ENCODE data around the gene SNX6. TPM values are rescaled to one million over a fixed set of nuclear protein-coding genes. Genes with fewer than 3 reads are reported as not detected.

The SNX6 gene
- total RNA-seq, 1 experiment from 2014 or later = 64.2 TPM

DNA sequence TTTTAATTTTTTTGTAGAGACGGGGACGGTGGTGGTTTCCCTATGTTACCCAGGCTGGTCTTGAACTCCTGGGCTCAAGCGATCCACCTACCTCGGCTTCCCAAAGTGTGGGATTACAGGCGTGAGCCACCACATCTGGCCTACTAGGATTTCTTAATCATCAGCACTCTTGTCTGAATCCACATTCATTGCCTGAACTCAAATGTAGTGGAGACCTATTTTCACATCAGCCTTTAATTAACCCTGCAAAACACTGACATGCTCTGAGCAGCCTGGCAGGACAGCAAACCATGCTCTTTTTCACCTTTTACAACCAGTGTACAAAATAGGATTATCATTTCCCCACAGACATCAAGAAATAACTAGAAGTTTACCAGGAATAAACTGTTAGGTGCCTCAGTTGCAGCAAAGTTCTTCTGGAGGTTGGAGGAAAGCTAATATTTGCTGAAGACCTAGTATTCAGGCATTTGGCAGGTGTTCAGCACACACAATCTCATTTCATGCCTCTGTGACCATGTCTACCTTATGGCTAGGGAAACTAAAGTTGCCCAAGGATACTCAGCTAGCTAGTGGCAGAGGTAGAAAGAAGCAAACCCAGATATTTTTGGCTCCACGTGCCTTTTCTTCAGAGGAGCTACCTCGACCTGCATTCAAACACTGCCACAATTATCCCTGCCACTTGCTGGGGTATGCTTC, 46.7 kb upstream of the SNX6 start:
- POLR2A ChIA-PET (ENCODE audit: low non-redundant PET) = no interaction called here
- no peaks in the 10 kb centered on the region for H3K36me3 ChIP-seq (ENCODE audit: insufficient read depth, low read length, poor library complexity, severe bottlenecking)
- BruUV-seq (replicated peaks) = no TSS peak
- no peak for DNase-seq (ENCODE audit: low spot score)
- TF ChIP-seq, protein P1, sequence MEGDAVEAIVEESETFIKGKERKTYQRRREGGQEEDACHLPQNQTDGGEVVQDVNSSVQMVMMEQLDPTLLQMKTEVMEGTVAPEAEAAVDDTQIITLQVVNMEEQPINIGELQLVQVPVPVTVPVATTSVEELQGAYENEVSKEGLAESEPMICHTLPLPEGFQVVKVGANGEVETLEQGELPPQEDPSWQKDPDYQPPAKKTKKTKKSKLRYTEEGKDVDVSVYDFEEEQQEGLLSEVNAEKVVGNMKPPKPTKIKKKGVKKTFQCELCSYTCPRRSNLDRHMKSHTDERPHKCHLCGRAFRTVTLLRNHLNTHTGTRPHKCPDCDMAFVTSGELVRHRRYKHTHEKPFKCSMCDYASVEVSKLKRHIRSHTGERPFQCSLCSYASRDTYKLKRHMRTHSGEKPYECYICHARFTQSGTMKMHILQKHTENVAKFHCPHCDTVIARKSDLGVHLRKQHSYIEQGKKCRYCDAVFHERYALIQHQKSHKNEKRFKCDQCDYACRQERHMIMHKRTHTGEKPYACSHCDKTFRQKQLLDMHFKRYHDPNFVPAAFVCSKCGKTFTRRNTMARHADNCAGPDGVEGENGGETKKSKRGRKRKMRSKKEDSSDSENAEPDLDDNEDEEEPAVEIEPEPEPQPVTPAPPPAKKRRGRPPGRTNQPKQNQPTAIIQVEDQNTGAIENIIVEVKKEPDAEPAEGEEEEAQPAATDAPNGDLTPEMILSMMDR (conservative IDR thresholded peaks at IDR 0.05; ENCODE audit: low read depth, low read length) = no peak
- TF ChIP-seq EZH2 (IDR thresholded peaks at IDR 0.05; ENCODE audit: borderline replicate concordance, low read depth, low read length, poor library complexity, severe bottlenecking) = no peak
- no peak overlapping the region for H3K27ac ChIP-seq (ENCODE audit: low read depth, low read length, poor library complexity, severe bottlenecking)
- peaks cover 9% of the 10 kb centered on the region for H3K4me1 ChIP-seq (ENCODE audit: insufficient read depth, low read length, poor library complexity, severe bottlenecking)
- CTCF ChIA-PET = no interaction called here
- intact Hi-C loops (cut with micrococcal nuclease; ENCODE audit: unreplicated experiment) = loop anchor here (5.0 to 10.0 kb wide), 2 partner anchors 308 to 736 kb away; partner anchors contain the start of gene SRP54
- H3K4me3 ChIP-seq (ENCODE audit: low read depth, low read length, poor library complexity, severe bottlenecking) = no peak overlapping the region
- no peaks in the 10 kb centered on the region for H3K27me3 ChIP-seq (replicated peaks; ENCODE audit: insufficient read depth, low read depth, low read length, poor library complexity)
- H3K9me3 ChIP-seq (ENCODE audit: low read depth, low read length, poor library complexity, severe bottlenecking) = no peaks in the 10 kb centered on the region

DNA sequence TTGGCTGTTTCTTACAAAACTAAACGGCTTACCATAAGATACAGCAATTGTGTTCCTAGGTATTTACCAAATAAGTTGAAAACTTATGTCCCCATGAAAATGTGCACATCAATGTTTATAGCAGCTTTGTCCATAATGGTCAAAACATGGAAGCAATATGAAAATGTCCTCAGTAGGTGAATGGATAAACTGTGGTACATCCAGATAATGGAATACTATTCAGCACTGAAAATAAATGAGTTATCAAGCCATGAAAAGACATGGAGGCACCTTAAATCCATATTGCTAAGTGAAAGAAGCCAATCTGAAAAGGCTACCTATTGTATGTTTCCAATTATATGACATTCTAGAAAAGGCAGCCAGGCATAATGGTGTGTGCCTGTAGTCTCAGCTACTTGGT, 43.8 kb upstream of the SNX6 start:
- no peaks in the 10 kb centered on the region for H3K36me3 ChIP-seq (ENCODE audit: insufficient read depth, low read length, poor library complexity, severe bottlenecking)
- no peak overlapping the region for H3K4me3 ChIP-seq (ENCODE audit: low read depth, low read length, poor library complexity, severe bottlenecking)
- DNase-seq (ENCODE audit: low spot score) = no peak
- ChIA-PET POLR2A (ENCODE audit: low non-redundant PET) (no interaction called here), CTCF (interaction anchor here (1.7 kb wide), 1 partner anchor 49 kb away, joined by 11 read pairs; no protein-coding TSS in a partner anchor)
- no peak overlapping the region for H3K27ac ChIP-seq (ENCODE audit: low read depth, low read length, poor library complexity, severe bottlenecking)
- BruUV-seq (replicated peaks) = no TSS peak
- peaks cover 9% of the 10 kb centered on the region for H3K4me1 ChIP-seq (ENCODE audit: insufficient read depth, low read length, poor library complexity, severe bottlenecking)
- TF ChIP-seq, protein P1 (conservative IDR thresholded peaks at IDR 0.05; ENCODE audit: low read depth, low read length) = no peak
- TF ChIP-seq EZH2 (IDR thresholded peaks at IDR 0.05; ENCODE audit: borderline replicate concordance, low read depth, low read length, poor library complexity, severe bottlenecking) = no peak
- H3K9me3 ChIP-seq (ENCODE audit: low read depth, low read length, poor library complexity, severe bottlenecking) = no peaks in the 10 kb centered on the region
- intact Hi-C loops (cut with micrococcal nuclease; ENCODE audit: unreplicated experiment) = loop anchor here (2.0 to 10.0 kb wide), 3 partner anchors 49 to 749 kb away; partner anchors contain the start of gene SRP54
- H3K27me3 ChIP-seq (replicated peaks; ENCODE audit: insufficient read depth, low read depth, low read length, poor library complexity) = no peaks in the 10 kb centered on the region

DNA sequence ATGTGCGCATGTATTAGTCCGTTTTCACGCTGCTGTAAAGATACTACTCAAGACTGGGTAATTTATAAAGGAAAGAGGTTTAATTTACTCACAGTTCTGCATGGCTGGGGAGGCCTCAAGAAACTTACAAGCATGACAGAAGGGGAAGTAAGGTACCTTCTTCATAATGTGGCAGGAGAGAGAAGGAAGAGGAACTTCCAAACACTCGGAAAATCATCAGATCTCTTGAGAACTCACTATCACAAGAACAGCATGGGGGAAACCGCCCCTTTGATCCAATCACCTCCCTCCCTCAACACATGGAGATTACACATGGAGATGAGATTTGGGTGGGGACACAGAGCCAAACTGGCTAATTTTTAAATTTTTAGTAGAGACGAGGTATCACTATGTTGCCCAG, 41.8 kb upstream of the SNX6 start:
- CTCF ChIA-PET = interaction anchor here (0.5 to 1.7 kb wide), 3 partner anchors 51 to 604 kb away, joined by 4 to 11 read pairs (median 7); no protein-coding TSS in a partner anchor
- no peak for DNase-seq (ENCODE audit: low spot score)
- intact Hi-C loops (cut with micrococcal nuclease; ENCODE audit: unreplicated experiment) = loop anchor here (2.0 to 10.0 kb wide), 3 partner anchors 51 to 751 kb away; partner anchors contain the start of gene SRP54
- no TSS peak for BruUV-seq (replicated peaks)
- Histone ChIP-seq H3K27me3 (replicated peaks; ENCODE audit: insufficient read depth, low read depth, low read length, poor library complexity) (no peaks in the 10 kb centered on the region), H3K4me1 (ENCODE audit: insufficient read depth, low read length, poor library complexity, severe bottlenecking) (no peaks in the 10 kb centered on the region), H3K9me3 (ENCODE audit: low read depth, low read length, poor library complexity, severe bottlenecking) (no peaks in the 10 kb centered on the region), H3K27ac (ENCODE audit: low read depth, low read length, poor library complexity, severe bottlenecking) (no peak overlapping the region), H3K4me3 (ENCODE audit: low read depth, low read length, poor library complexity, severe bottlenecking) (no peak overlapping the region), H3K36me3 (ENCODE audit: insufficient read depth, low read length, poor library complexity, severe bottlenecking) (no peaks in the 10 kb centered on the region)
- POLR2A ChIA-PET (ENCODE audit: low non-redundant PET) = no interaction called here
- TF ChIP-seq, protein P1 (conservative IDR thresholded peaks at IDR 0.05; ENCODE audit: low read depth, low read length) = no peak
- no peak for TF ChIP-seq EZH2 (IDR thresholded peaks at IDR 0.05; ENCODE audit: borderline replicate concordance, low read depth, low read length, poor library complexity, severe bottlenecking)
